ENCODE data around the gene PRPF6. TPM values are rescaled to one million over a fixed set of nuclear protein-coding genes. Genes with fewer than 3 reads are reported as not detected.
A peak's percentile ranks its signal among the peaks of the same experiment; 100 is the strongest.

The PRPF6 gene
- total and polyA plus RNA-seq, 2 of the 13 experiments (the other 11 are each of a cell fraction or from before 2014, with no cell fraction given): 63.7 to 101 TPM

GRCh38 chr20:63955827-63956663 is 24.9 kb upstream of the PRPF6 start, which contains the start of gene UCKL1 (continued):
- TF ChIP-seq, protein P1, sequence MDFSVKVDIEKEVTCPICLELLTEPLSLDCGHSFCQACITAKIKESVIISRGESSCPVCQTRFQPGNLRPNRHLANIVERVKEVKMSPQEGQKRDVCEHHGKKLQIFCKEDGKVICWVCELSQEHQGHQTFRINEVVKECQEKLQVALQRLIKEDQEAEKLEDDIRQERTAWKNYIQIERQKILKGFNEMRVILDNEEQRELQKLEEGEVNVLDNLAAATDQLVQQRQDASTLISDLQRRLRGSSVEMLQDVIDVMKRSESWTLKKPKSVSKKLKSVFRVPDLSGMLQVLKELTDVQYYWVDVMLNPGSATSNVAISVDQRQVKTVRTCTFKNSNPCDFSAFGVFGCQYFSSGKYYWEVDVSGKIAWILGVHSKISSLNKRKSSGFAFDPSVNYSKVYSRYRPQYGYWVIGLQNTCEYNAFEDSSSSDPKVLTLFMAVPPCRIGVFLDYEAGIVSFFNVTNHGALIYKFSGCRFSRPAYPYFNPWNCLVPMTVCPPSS (IDR thresholded peaks at IDR 0.05): no peak
- TF ChIP-seq ZNF777 (CRISPR knock-in tag; IDR thresholded peaks at IDR 0.05) (peak; percentile 88), HNRNPK (IDR thresholded peaks at IDR 0.05; ENCODE audit: low read depth, low read length, poor library complexity, severe bottlenecking) (peak; percentile 83), ZNF746 (CRISPR knock-in tag; IDR thresholded peaks at IDR 0.05) (peak; percentile 84), SP5 (CRISPR knock-in tag; IDR thresholded peaks at IDR 0.05; ENCODE audit: borderline replicate concordance, low read depth) (peak; percentile 97), ZBTB1 (CRISPR knock-in tag; IDR thresholded peaks at IDR 0.05; ENCODE audit: borderline replicate concordance) (peak; percentile 79; the same call in 1 of the 2 replicates), NRL (CRISPR knock-in tag; IDR thresholded peaks at IDR 0.05; ENCODE audit: borderline replicate concordance) (peak; percentile 92), ZNF318 (CRISPR knock-in tag; IDR thresholded peaks at IDR 0.05) (peak; percentile 96), ZNF773 (CRISPR knock-in tag; IDR thresholded peaks at IDR 0.05; ENCODE audit: borderline replicate concordance) (peak; percentile 97), CEBPG (CRISPR knock-in tag; IDR thresholded peaks at IDR 0.05) (peak; percentile 42), ZNF337 (CRISPR knock-in tag; IDR thresholded peaks at IDR 0.05; ENCODE audit: borderline replicate concordance, low read depth) (peak; percentile 92; the same call in 1 of the 2 replicates), KLF13 (CRISPR knock-in tag; IDR thresholded peaks at IDR 0.05) (peak; percentile 93; the same call in 1 of the 2 replicates), NFATC3 (CRISPR knock-in tag; IDR thresholded peaks at IDR 0.05) (0 out of 2 replicates have a peak, but pooled peaks have one; percentile 78), SMARCE1 (IDR thresholded peaks at IDR 0.05; ENCODE audit: borderline replicate concordance) (no peak), ZNF550 (CRISPR knock-in tag; IDR thresholded peaks at IDR 0.05; ENCODE audit: borderline replicate concordance) (peak; percentile 94; the same call in 1 of the 2 replicates), ZNF567 (CRISPR knock-in tag; IDR thresholded peaks at IDR 0.05; ENCODE audit: borderline replicate concordance) (peak; percentile 95), ZNF562 (CRISPR knock-in tag; IDR thresholded peaks at IDR 0.05; ENCODE audit: borderline replicate concordance) (peak; percentile 71; the same call in 1 of the 2 replicates), ZBTB42 (CRISPR knock-in tag; IDR thresholded peaks at IDR 0.05) (peak; percentile 94; the same call in 1 of the 2 replicates), TBL1XR1 (IDR thresholded peaks at IDR 0.05; ENCODE audit: borderline replicate concordance, low read length, partially characterized antibody) (peak; percentile 88), CREBL2 (CRISPR knock-in tag; IDR thresholded peaks at IDR 0.05; ENCODE audit: borderline replicate concordance) (no peak; the same call in 1 of the 2 replicates)

Data from HepG2 (cell line).